PC-9 (cell line): ENCODE data around the gene TMEM116.

Experiments used
- EZH2 ChIP-seq: fragments of 200-600 bp; sonication (generic); IDR thresholded peaks from 2 replicates; pipeline ENCODE4 v1.8.0; 2017; ENCODE audit warnings: antibody characterized with exemption, low read depth
- TF ChIP-seq, protein P1 (sequence below): fragments of 200-600 bp; sonication (generic); conservative IDR thresholded peaks from 2 replicates; pipeline ENCODE4 v1.6.1; 2017; ENCODE audit warnings: mixed run types, antibody characterized with exemption, mild to moderate bottlenecking, moderate library complexity

DNA sequence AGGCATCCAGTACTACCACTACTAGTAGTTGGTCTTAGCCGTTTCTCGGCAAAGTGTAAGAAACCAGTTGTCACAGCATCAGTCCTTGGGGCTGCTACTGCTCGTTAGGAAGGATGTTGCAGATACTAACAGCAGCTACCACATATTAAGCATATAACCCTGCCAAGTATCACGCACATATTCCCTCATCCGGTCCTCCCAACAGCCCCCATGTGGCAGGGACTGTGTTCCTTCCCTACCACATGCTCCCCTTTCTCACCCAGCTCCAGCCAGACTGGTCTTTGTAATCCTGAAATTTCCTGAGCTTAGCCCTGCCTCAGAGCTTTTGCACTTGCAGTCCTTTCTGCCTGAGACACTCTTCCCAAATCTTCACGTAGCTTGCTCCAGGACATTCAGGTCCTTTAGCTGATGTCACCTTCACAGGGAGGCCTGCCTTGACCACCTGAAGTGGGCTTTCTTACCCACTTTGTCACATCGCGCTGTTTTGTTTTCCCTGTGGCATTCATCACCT is 8.0 kb upstream of the TMEM116 start:
- TF ChIP-seq, protein P1, sequence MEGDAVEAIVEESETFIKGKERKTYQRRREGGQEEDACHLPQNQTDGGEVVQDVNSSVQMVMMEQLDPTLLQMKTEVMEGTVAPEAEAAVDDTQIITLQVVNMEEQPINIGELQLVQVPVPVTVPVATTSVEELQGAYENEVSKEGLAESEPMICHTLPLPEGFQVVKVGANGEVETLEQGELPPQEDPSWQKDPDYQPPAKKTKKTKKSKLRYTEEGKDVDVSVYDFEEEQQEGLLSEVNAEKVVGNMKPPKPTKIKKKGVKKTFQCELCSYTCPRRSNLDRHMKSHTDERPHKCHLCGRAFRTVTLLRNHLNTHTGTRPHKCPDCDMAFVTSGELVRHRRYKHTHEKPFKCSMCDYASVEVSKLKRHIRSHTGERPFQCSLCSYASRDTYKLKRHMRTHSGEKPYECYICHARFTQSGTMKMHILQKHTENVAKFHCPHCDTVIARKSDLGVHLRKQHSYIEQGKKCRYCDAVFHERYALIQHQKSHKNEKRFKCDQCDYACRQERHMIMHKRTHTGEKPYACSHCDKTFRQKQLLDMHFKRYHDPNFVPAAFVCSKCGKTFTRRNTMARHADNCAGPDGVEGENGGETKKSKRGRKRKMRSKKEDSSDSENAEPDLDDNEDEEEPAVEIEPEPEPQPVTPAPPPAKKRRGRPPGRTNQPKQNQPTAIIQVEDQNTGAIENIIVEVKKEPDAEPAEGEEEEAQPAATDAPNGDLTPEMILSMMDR = no peak
- TF ChIP-seq EZH2 = no peak
